HFF-Myc (cell line): ENCODE data around the gene ZSWIM6.

ENCODE experiments used
- DNase-seq: peaks from one replicate; pipeline ENCODE4 v3.0.0-alpha.2; 2011; ENCODE audit warnings: low read depth; ENCODE audit errors: extremely low read depth
- H3K4me3 ChIP-seq: replicated peaks from 2 replicates; pipeline ENCODE4 v1.5.1; 2011; ENCODE audit warnings: low read depth, mild to moderate bottlenecking, control low read depth, low read length
- CTCF ChIP-seq: IDR thresholded peaks from 2 replicates; pipeline ENCODE4 v1.5.1; 2012; ENCODE audit warnings: mild to moderate bottlenecking, low read depth, low read length, control low read depth; ENCODE audit errors: missing control alignments

The ZSWIM6 gene

GRCh38 chr5:61559146-61559545 is 227.1 kb downstream of the ZSWIM6 start:
- no peak overlapping the region for H3K4me3 ChIP-seq
- no peak for TF ChIP-seq CTCF
- no peak for DNase-seq

- DNase-seq = no peak
- TF ChIP-seq CTCF = no peak
- H3K4me3 ChIP-seq = no peak overlapping the region
These were observed 227.7 kb downstream of the ZSWIM6 start for GRCh38 chr5:61559722-61560121.

GRCh38 chr5:61563401-61563800 is 231.3 kb downstream of the ZSWIM6 start:
- TF ChIP-seq CTCF = no peak

GRCh38 chr5:61567337-61567736 is 235.3 kb downstream of the ZSWIM6 start:
- no peak overlapping the region for H3K4me3 ChIP-seq
- no peak for TF ChIP-seq CTCF
- DNase-seq = no peak

More at GRCh38 chr5:61563401-61563800, 231.3 kb downstream of the ZSWIM6 start:
- DNase-seq = no peak
- H3K4me3 ChIP-seq = no peak overlapping the region

GRCh38 chr5:61569353-61569752 is 237.3 kb downstream of the ZSWIM6 start:
- TF ChIP-seq CTCF = no peak
- DNase-seq = no peak
- no peak overlapping the region for H3K4me3 ChIP-seq

GRCh38 chr5:61570767-61571166 is 238.7 kb downstream of the ZSWIM6 start:
- no peak for DNase-seq
- no peak overlapping the region for H3K4me3 ChIP-seq
- no peak for TF ChIP-seq CTCF

- TF ChIP-seq CTCF = no peak
- no peak for DNase-seq
- no peak overlapping the region for H3K4me3 ChIP-seq
These were observed 240.9 kb downstream of the ZSWIM6 start for GRCh38 chr5:61572959-61573358.
